ENCODE data around the gene RCE1.

Gene RCE1

GRCh38 chr11:66889960-66890359 is 46.7 kb downstream of the RCE1 start:
- no peak for DNase-seq

- peak; percentile 87 for DNase-seq
These were observed 48.8 kb downstream of the RCE1 start for GRCh38 chr11:66891851-66892660.

- no peak for DNase-seq
These were observed 49.7 kb downstream of the RCE1 start for GRCh38 chr11:66892911-66893310.

- no peak for DNase-seq
These were observed 50.9 kb downstream of the RCE1 start for GRCh38 chr11:66894141-66894540.
